GM23338 (cell line): ENCODE measurements around the gene ATAD5. TPM values are rescaled to one million over a fixed set of nuclear protein-coding genes. Genes with fewer than 3 reads are reported as not detected.

Source experiments
- ATAC-seq: fragments of 200-7000 bp; cut with Tn5 transposase; 3 replicates; pipeline ENCODE4 v1.9.1; 2020
- DNase-seq: peaks from one replicate; pipeline ENCODE4 v3.0.0-alpha.2; 2015; ENCODE audit warnings: low spot score
- H2AFZ ChIP-seq: fragments of 200-600 bp; sonication (generic); 2 replicates; pipeline ENCODE4 v1.8.0; 2016; ENCODE audit warnings: antibody characterized with exemption, mild to moderate bottlenecking, moderate library complexity
- H3F3A ChIP-seq: fragments of 200-600 bp; sonication (generic); replicated peaks from 2 replicates; pipeline ENCODE4 v1.8.0; 2017; ENCODE audit warnings: antibody characterized with exemption, mixed run types, low read depth
- H3K27ac ChIP-seq: fragments of 200-600 bp; sonication (generic); 2 replicates; pipeline ENCODE4 v1.6.1; 2016; ENCODE audit warnings: low read depth
- H3K27me3 ChIP-seq: fragments of 200-600 bp; sonication (generic); 2 replicates; pipeline ENCODE4 v1.8.0; 2016; ENCODE audit warnings: mild to moderate bottlenecking, mixed run types, moderate library complexity; ENCODE audit not compliant: insufficient read depth
- H3K36me3 ChIP-seq: fragments of 200-600 bp; sonication (generic); 2 replicates; pipeline ENCODE4 v1.8.0; 2016; ENCODE audit warnings: mild to moderate bottlenecking; ENCODE audit not compliant: insufficient read depth
- H3K4me1 ChIP-seq: fragments of 200-600 bp; sonication (generic); 2 replicates; pipeline ENCODE4 v1.8.0; 2016; ENCODE audit warnings: mild to moderate bottlenecking, moderate library complexity; ENCODE audit not compliant: insufficient read depth
- H3K4me2 ChIP-seq: fragments of 200-600 bp; sonication (generic); 2 replicates; pipeline ENCODE4 v1.7.1; 2017; ENCODE audit warnings: mixed run types
- H3K4me3 ChIP-seq: fragments of 200-600 bp; sonication (generic); 2 replicates; pipeline ENCODE4 v1.6.1; 2016; ENCODE audit warnings: mixed run types
- H3K79me2 ChIP-seq: fragments of 200-600 bp; sonication (generic); replicated peaks from 2 replicates; pipeline ENCODE4 v1.8.0; 2017; ENCODE audit warnings: mild to moderate bottlenecking; ENCODE audit not compliant: insufficient read depth
- H3K9me2 ChIP-seq: fragments of 200-600 bp; sonication (generic); 2 replicates; pipeline ENCODE4 v1.8.0; 2017; ENCODE audit not compliant: insufficient read depth
- H4K20me1 ChIP-seq: fragments of 200-600 bp; sonication (generic); replicated peaks from 2 replicates; pipeline ENCODE4 v1.8.0; 2017; ENCODE audit warnings: mild to moderate bottlenecking; ENCODE audit not compliant: insufficient read depth
- H3K27ac Mint-ChIP-seq: 2 replicates; pipeline ENCODE4 v1.8.0; 2020; ENCODE audit warnings: inconsistent platforms, mild to moderate bottlenecking, moderate library complexity, mixed read lengths
- H3K27me3 Mint-ChIP-seq: 3 replicates; pipeline ENCODE4 v1.8.0; 2022; ENCODE audit warnings: low read depth, mild to moderate bottlenecking, moderate library complexity, mixed read lengths, inconsistent platforms; ENCODE audit not compliant: insufficient read depth, poor library complexity
- H3K36me3 Mint-ChIP-seq: 3 replicates; pipeline ENCODE4 v1.8.0; 2021; ENCODE audit warnings: low read depth, mild to moderate bottlenecking, inconsistent platforms, moderate library complexity, mixed read lengths
- H3K4me1 Mint-ChIP-seq: 3 replicates; pipeline ENCODE4 v1.8.0; 2020; ENCODE audit warnings: mild to moderate bottlenecking, inconsistent platforms, mixed read lengths
- H3K4me3 Mint-ChIP-seq: 3 replicates; pipeline ENCODE4 v1.8.0; 2021; ENCODE audit warnings: moderate library complexity, mild to moderate bottlenecking, inconsistent platforms, mixed read lengths
- H3K9me3 Mint-ChIP-seq: 3 replicates; pipeline ENCODE4 v1.8.0; 2020; ENCODE audit warnings: moderate library complexity, mild to moderate bottlenecking, inconsistent platforms, mixed read lengths
- CREB1 ChIP-seq: fragments of 250-450 bp; sonication (Bioruptor Pico); IDR thresholded peaks from 2 replicates; pipeline ENCODE4 v1.5.0; 2020; ENCODE audit warnings: low read depth, mild to moderate bottlenecking, moderate library complexity
- ETS1 ChIP-seq: IDR thresholded peaks from 2 replicates; pipeline ENCODE4 v1.6.1; 2016; ENCODE audit warnings: antibody characterized with exemption
- EZH2 ChIP-seq: fragments of 200-600 bp; sonication (generic); IDR thresholded peaks from one replicate; pipeline ENCODE4 v1.8.0; 2017; ENCODE audit warnings: antibody characterized with exemption, mild to moderate bottlenecking, low read depth; ENCODE audit not compliant: unreplicated experiment
- EZH2phosphoT487 ChIP-seq: fragments of 200-600 bp; sonication (generic); IDR thresholded peaks from one replicate; pipeline ENCODE4 v1.8.1; 2018; ENCODE audit warnings: antibody characterized with exemption; ENCODE audit not compliant: unreplicated experiment
- JUNB ChIP-seq: IDR thresholded peaks from one replicate; pipeline ENCODE4 v1.6.1; 2016; ENCODE audit warnings: antibody characterized with exemption; ENCODE audit not compliant: unreplicated experiment
- NANOG ChIP-seq: IDR thresholded peaks from 2 replicates; pipeline ENCODE4 v1.6.1; 2016; ENCODE audit warnings: antibody characterized with exemption, borderline replicate concordance
- POLR2AphosphoS5 ChIP-seq: IDR thresholded peaks from 2 replicates; pipeline ENCODE4 v1.6.1; 2016; ENCODE audit warnings: antibody characterized with exemption, low read depth
- REST ChIP-seq: IDR thresholded peaks from one replicate; pipeline ENCODE4 v1.6.1; 2018; ENCODE audit warnings: antibody characterized with exemption; ENCODE audit not compliant: unreplicated experiment
- STAT1 ChIP-seq: IDR thresholded peaks from one replicate; pipeline ENCODE4 v1.6.1; 2016; ENCODE audit warnings: antibody characterized with exemption; ENCODE audit not compliant: unreplicated experiment
- ZNF114 ChIP-seq: fragments of 250-450 bp; sonication (Bioruptor Pico); IDR thresholded peaks from 2 replicates; pipeline ENCODE4 v1.5.0; 2020; ENCODE audit warnings: mild to moderate bottlenecking, moderate library complexity
- ZNF331 ChIP-seq: fragments of 250-450 bp; sonication (Bioruptor Pico); IDR thresholded peaks from 2 replicates; pipeline ENCODE4 v1.5.0; 2020; ENCODE audit warnings: low read depth, mild to moderate bottlenecking, moderate library complexity
- polyA plus RNA-seq: library from polyadenylated mRNA; unstranded; fragments of >200 nt; fragmentation: Nextera tagmentation; extraction: Ambion mirVana; gene quantifications from 2 replicates; pipeline ENCODE4 v1.2.1, GENCODE V29; 2016
- total RNA-seq: library from RNA; depleted of rRNA; stranded (reverse); fragments of >200 nt; shearing (Covaris generic); gene quantifications from 2 replicates; pipeline ENCODE4 v1.2.3, GENCODE V29; 2014

ATAD5 gene
- total and polyA plus RNA-seq, 2 experiments from 2014 or later = 24.2 to 30.9 TPM

GRCh38 chr17:30796016-30796415 lies 35.8 kb upstream of the ATAD5 start:
- Histone ChIP-seq H2AFZ (no peak overlapping the region), H4K20me1 (peaks cover 8% of the 10 kb centered on the region), H3K36me3 (peaks cover 27% of the 10 kb centered on the region), H3K4me3 (no peak overlapping the region), H3K4me1 (no peaks in the 10 kb centered on the region), H3K4me2 (no peak overlapping the region), H3K9me2 (no peaks in the 10 kb centered on the region), H3K79me2 (no peaks in the 10 kb centered on the region), H3F3A (peaks cover 21% of the 10 kb centered on the region), H3K27me3 (no peaks in the 10 kb centered on the region), H3K27ac (peak overlapping the region; percentile 67; the same call in 1 of the 2 replicates)
- Mint-ChIP-seq H3K4me1 (no peaks in the 10 kb centered on the region), H3K4me3 (no peak overlapping the region), H3K27me3 (peaks cover 4% of the 10 kb centered on the region), H3K36me3 (peaks cover 73% of the 10 kb centered on the region), H3K9me3 (no peaks in the 10 kb centered on the region), H3K27ac (no peak overlapping the region)
- TF ChIP-seq STAT1 (no peak), EZH2phosphoT487 (no peak), NANOG (no peak), ZNF331 (CRISPR knock-in tag) (no peak), ETS1 (no peak), POLR2AphosphoS5 (no peak)
- no peak for ATAC-seq
- DNase-seq = no peak

GRCh38 chr17:30801671-30802070 lies 30.1 kb upstream of the ATAD5 start:
- H3K27me3 Mint-ChIP-seq = peaks cover under 1% of the 10 kb centered on the region
- peaks cover 62% of the 10 kb centered on the region for H3K36me3 Mint-ChIP-seq
- H3K9me3 Mint-ChIP-seq = no peaks in the 10 kb centered on the region
- Histone ChIP-seq H3K4me2 (no peak overlapping the region), H4K20me1 (peaks cover 10% of the 10 kb centered on the region), H2AFZ (no peak overlapping the region), H3K9me2 (no peaks in the 10 kb centered on the region), H3K27me3 (no peaks in the 10 kb centered on the region), H3K4me1 (peaks cover 8% of the 10 kb centered on the region), H3K79me2 (peaks cover 24% of the 10 kb centered on the region), H3K27ac (no peak overlapping the region), H3K36me3 (peaks cover 29% of the 10 kb centered on the region), H3F3A (0 out of 2 replicates have a peak, but pooled peaks cover 9% of the 10 kb centered on the region), H3K4me3 (no peak overlapping the region)
- DNase-seq (no peak), ATAC-seq (no peak)
- H3K27ac Mint-ChIP-seq = no peak overlapping the region
- no peak for TF ChIP-seq CREB1
- TF ChIP-seq NANOG = no peak
- no peak for TF ChIP-seq EZH2
- TF ChIP-seq JUNB = no peak
- TF ChIP-seq POLR2AphosphoS5 = no peak
- TF ChIP-seq REST = no peak
- TF ChIP-seq ZNF114 = no peak
- H3K4me1 Mint-ChIP-seq = peaks cover 8% of the 10 kb centered on the region
- no peak overlapping the region for H3K4me3 Mint-ChIP-seq
